Stimulated activated CD8-positive, alpha-beta memory T cell treated with anti-CD3 and anti-CD28 coated beads, Interleukin-2, amount 100 ng/mL, for 1 hour (primary cell): ENCODE results near the gene HOXB9.

Experiments used
- DNase-seq, 2 donors: peaks; one replicate each; pipeline ENCODE4 v3.0.0-alpha.2; 2020; ENCODE audit warnings: low read depth in 2 of 2

Gene HOXB9

GRCh38 chr17:48586355-48587258 lies 39.6 kb downstream of the HOXB9 start:
- DNase-seq = no peak

- no peak for DNase-seq
These were observed 41.9 kb downstream of the HOXB9 start for GRCh38 chr17:48584223-48584741.

- DNase-seq = no peak
These were observed 42.4 kb downstream of the HOXB9 start for GRCh38 chr17:48583708-48584222.

GRCh38 chr17:48582750-48583069 lies 43.4 kb downstream of the HOXB9 start:
- no peak for DNase-seq

GRCh38 chr17:48579760-48580554 lies 46.2 kb downstream of the HOXB9 start:
- DNase-seq = no peak

- DNase-seq = no peak
These were observed 46.7 kb downstream of the HOXB9 start for GRCh38 chr17:48579471-48579759.

GRCh38 chr17:48578616-48579470 lies 47.3 kb downstream of the HOXB9 start:
- no peak for DNase-seq

- peak; percentile 35 to 51 for DNase-seq
These were observed 48.1 kb downstream of the HOXB9 start, which contains the start of gene HOXB4 for GRCh38 chr17:48577946-48578615. Gene HOXB4, minus strand, starts transcription at chr17:48578350. Its CDS starts 31 bp downstream, at chr17:48578319.

GRCh38 chr17:48577330-48577945 lies 48.7 kb downstream of the HOXB9 start:
- no peak for DNase-seq

- DNase-seq = no peak
These were observed 49.5 kb downstream of the HOXB9 start for GRCh38 chr17:48576479-48577309.

GRCh38 chr17:48575673-48576478 lies 50.3 kb downstream of the HOXB9 start:
- DNase-seq = no peak

- DNase-seq = no peak
These were observed 51.0 kb downstream of the HOXB9 start for GRCh38 chr17:48575066-48575582.

GRCh38 chr17:48574505-48575065 lies 51.6 kb downstream of the HOXB9 start:
- no peak for DNase-seq

- no peak for DNase-seq
These were observed 54.2 kb downstream of the HOXB9 start for GRCh38 chr17:48571826-48572417.
